GM23248 (cell line): Measurements from ENCODE around the gene GCNT2. TPM values are rescaled to one million over a fixed set of nuclear protein-coding genes. Genes with fewer than 3 reads are reported as not detected.
"Not testable (repeated sequence)": the region's sequence is repeated elsewhere in the genome, so short reads cannot be mapped to it uniquely, and the experiment has no call there.

Experiments used
- DNase-seq: peaks from one replicate; pipeline ENCODE4 v3.0.0-alpha.2; 2015
- H2AFZ ChIP-seq: fragments of 200-600 bp; sonication (generic); 2 replicates; pipeline ENCODE4 v1.6.1; 2016; ENCODE audit warnings: antibody characterized with exemption
- H3F3A ChIP-seq: fragments of 200-600 bp; sonication (generic); 2 replicates; pipeline ENCODE4 v1.6.1; 2016; ENCODE audit warnings: mild to moderate bottlenecking, antibody characterized with exemption, mixed run types; ENCODE audit not compliant: insufficient read depth
- H3K27ac ChIP-seq: fragments of 200-600 bp; sonication (generic); 2 replicates; pipeline ENCODE4 v1.5.1; 2016; ENCODE audit warnings: mild to moderate bottlenecking
- H3K27me3 ChIP-seq: fragments of 200-600 bp; sonication (generic); replicated peaks from 2 replicates; pipeline ENCODE4 v1.6.1; 2016; ENCODE audit warnings: mild to moderate bottlenecking; ENCODE audit not compliant: insufficient read depth
- H3K36me3 ChIP-seq: fragments of 200-600 bp; sonication (generic); 2 replicates; pipeline ENCODE4 v1.6.1; 2016; ENCODE audit warnings: low read depth, mild to moderate bottlenecking
- H3K4me1 ChIP-seq: fragments of 200-600 bp; sonication (generic); 2 replicates; pipeline ENCODE4 v1.6.1; 2016; ENCODE audit warnings: mild to moderate bottlenecking; ENCODE audit not compliant: insufficient read depth
- H3K4me2 ChIP-seq: fragments of 200-600 bp; sonication (generic); one replicate; pipeline ENCODE4 v1.6.1; 2016; ENCODE audit warnings: mild to moderate bottlenecking; ENCODE audit not compliant: unreplicated experiment
- H3K4me3 ChIP-seq: fragments of 200-600 bp; sonication (generic); 2 replicates; pipeline ENCODE4 v1.5.1; 2016; ENCODE audit warnings: mild to moderate bottlenecking
- H3K79me2 ChIP-seq: fragments of 200-600 bp; sonication (generic); 2 replicates; pipeline ENCODE4 v1.6.1; 2016; ENCODE audit warnings: mild to moderate bottlenecking; ENCODE audit not compliant: insufficient read depth
- H3K9ac ChIP-seq: fragments of 200-600 bp; sonication (generic); 2 replicates; pipeline ENCODE4 v1.6.1; 2016; ENCODE audit warnings: mild to moderate bottlenecking
- H3K9me2 ChIP-seq: fragments of 200-600 bp; sonication (generic); 2 replicates; pipeline ENCODE4 v1.6.1; 2016; ENCODE audit warnings: mixed run types, mild to moderate bottlenecking, moderate library complexity; ENCODE audit not compliant: insufficient read depth
- H3K9me3 ChIP-seq: fragments of 200-600 bp; sonication (generic); one replicate; pipeline ENCODE4 v1.6.1; 2017; ENCODE audit warnings: low read depth
- H4K20me1 ChIP-seq: fragments of 200-600 bp; sonication (generic); 2 replicates; pipeline ENCODE4 v1.6.0; 2016; ENCODE audit not compliant: insufficient read depth
- EZH2 ChIP-seq: fragments of 200-600 bp; sonication (generic); IDR thresholded peaks from 2 replicates; pipeline ENCODE4 v1.6.1; 2018; ENCODE audit warnings: antibody characterized with exemption, mild to moderate bottlenecking; ENCODE audit not compliant: insufficient read depth, poor library complexity, severe bottlenecking
- EZH2phosphoT487 ChIP-seq: fragments of 200-600 bp; sonication (generic); IDR thresholded peaks from 2 replicates; pipeline ENCODE4 v1.6.1; 2018; ENCODE audit warnings: antibody characterized with exemption, moderate library complexity, mild to moderate bottlenecking, low read depth; ENCODE audit not compliant: insufficient read depth
- WGBS, 2 experiments: methylation state at CpG; one replicate each; pipeline ENCODE4 v1.1.6; 2015 to 2017; ENCODE audit warnings: low lambda C conversion rate in 2 of 2, low coverage in 1 of 2; ENCODE audit errors: missing lambda C conversion rate in 2 of 2; 5-methylcytosine and 5-hydroxymethylcytosine counted together
- in situ Hi-C: fragments of 300-500 bp; cut with MboI; formaldehyde crosslinking; loops from 2 replicates; pipeline ENCODE4 v1.15.0; 2020
- polyA plus RNA-seq: library from polyadenylated mRNA; unstranded; fragments of >200 nt; fragmentation: Nextera tagmentation; extraction: Ambion mirVana; gene quantifications from 2 replicates; pipeline ENCODE4 v1.2.1, GENCODE V29; 2016
- total RNA-seq: library from RNA; depleted of rRNA; stranded (reverse); fragments of >200 nt; shearing (Covaris generic); gene quantifications from 2 replicates; pipeline ENCODE4 v1.2.3, GENCODE V29; 2014

The GCNT2 gene
- total and polyA plus RNA-seq, 2 experiments from 2014 or later: not detected

GRCh38 chr6:10529231-10529801 lies 8.2 kb downstream of the GCNT2 start:
- no peaks in the 10 kb centered on the region for H3K9me3 ChIP-seq
- H3K4me2 ChIP-seq: no peak overlapping the region
- H3K79me2 ChIP-seq: no peaks in the 10 kb centered on the region
- TF ChIP-seq EZH2: no peak
- TF ChIP-seq EZH2phosphoT487: no peak
- no peaks in the 10 kb centered on the region for H3K4me1 ChIP-seq
- no peak overlapping the region for H3K4me3 ChIP-seq
- no peaks in the 10 kb centered on the region for H3K36me3 ChIP-seq
- no peaks in the 10 kb centered on the region for H3K27me3 ChIP-seq
- no peaks in the 10 kb centered on the region for H3F3A ChIP-seq
- no peak for DNase-seq
- H4K20me1 ChIP-seq: no peaks in the 10 kb centered on the region
- H3K9ac ChIP-seq: no peak overlapping the region
- H3K9me2 ChIP-seq: no peaks in the 10 kb centered on the region
- no peak overlapping the region for H2AFZ ChIP-seq
- 40 to 42% methylated on average over 16 of the region's 16 CpGs for WGBS, 2 experiments
- H3K27ac ChIP-seq: no peak overlapping the region
- in situ Hi-C loops: no loop called here

- H3K79me2 ChIP-seq, H3K27me3 ChIP-seq, H3F3A ChIP-seq, H3K27ac ChIP-seq, DNase-seq, H3K4me3 ChIP-seq, H2AFZ ChIP-seq, H3K4me2 ChIP-seq, H3K9me3 ChIP-seq, in situ Hi-C loops, H3K36me3 ChIP-seq, H4K20me1 ChIP-seq, H3K9me2 ChIP-seq, H3K9ac ChIP-seq, H3K4me1 ChIP-seq: not testable (repeated sequence)
- 42 to 50% methylated on average over 13 of the region's 13 CpGs for WGBS, 2 experiments
Observed at GRCh38 chr6:10529828-10530374, 8.8 kb downstream of the GCNT2 start.

- H2AFZ ChIP-seq: no peak overlapping the region
- H3K4me2 ChIP-seq: no peak overlapping the region
- H3K79me2 ChIP-seq: no peaks in the 10 kb centered on the region
- H3K9ac ChIP-seq: no peak overlapping the region
- H3K9me3 ChIP-seq: no peaks in the 10 kb centered on the region
- 15 to 37% methylated on average over 1 of the region's 1 CpG for WGBS, 2 experiments
- no peaks in the 10 kb centered on the region for H3K9me2 ChIP-seq
- H3K27ac ChIP-seq: no peak overlapping the region
- no peaks in the 10 kb centered on the region for H3F3A ChIP-seq
- no peaks in the 10 kb centered on the region for H3K36me3 ChIP-seq
- DNase-seq: no peak
- in situ Hi-C loops: no loop called here
- no peaks in the 10 kb centered on the region for H3K4me1 ChIP-seq
- H3K27me3 ChIP-seq: no peaks in the 10 kb centered on the region
- no peak for TF ChIP-seq EZH2
- no peak for TF ChIP-seq EZH2phosphoT487
- no peaks in the 10 kb centered on the region for H4K20me1 ChIP-seq
- no peak overlapping the region for H3K4me3 ChIP-seq
Observed at GRCh38 chr6:10531503-10531902, 10.4 kb downstream of the GCNT2 start.

GRCh38 chr6:10531942-10532341 lies 10.8 kb downstream of the GCNT2 start:
- Histone ChIP-seq H3K27ac (no peak overlapping the region), H3K27me3 (no peaks in the 10 kb centered on the region), H3F3A (no peaks in the 10 kb centered on the region), H3K4me1 (no peaks in the 10 kb centered on the region), H3K79me2 (no peaks in the 10 kb centered on the region), H3K36me3 (no peaks in the 10 kb centered on the region), H3K4me2 (no peak overlapping the region), H4K20me1 (no peaks in the 10 kb centered on the region), H3K9me2 (no peaks in the 10 kb centered on the region), H2AFZ (no peak overlapping the region), H3K9me3 (no peaks in the 10 kb centered on the region), H3K4me3 (no peak overlapping the region), H3K9ac (no peak overlapping the region)
- WGBS, 2 experiments: 16 to 25% methylated on average over 9 of the region's 9 CpGs
- in situ Hi-C loops: no loop called here
- no peak for DNase-seq
- no peak for TF ChIP-seq EZH2phosphoT487
- TF ChIP-seq EZH2: no peak

- H3K9me2 ChIP-seq: no peaks in the 10 kb centered on the region
- H3K9me3 ChIP-seq: no peaks in the 10 kb centered on the region
- H3K9ac ChIP-seq: no peak overlapping the region
- WGBS, 2 experiments: 51 to 53% methylated on average over 8 of the region's 8 CpGs
- no peaks in the 10 kb centered on the region for H3K79me2 ChIP-seq
- H2AFZ ChIP-seq: no peak overlapping the region
- no peak for DNase-seq
- no peaks in the 10 kb centered on the region for H3K27me3 ChIP-seq
- no peak overlapping the region for H3K27ac ChIP-seq
- H3K4me2 ChIP-seq: no peak overlapping the region
- in situ Hi-C loops: no loop called here
- H3K36me3 ChIP-seq: no peaks in the 10 kb centered on the region
- no peaks in the 10 kb centered on the region for H3K4me1 ChIP-seq
- H3K4me3 ChIP-seq: no peak overlapping the region
- no peaks in the 10 kb centered on the region for H3F3A ChIP-seq
- H4K20me1 ChIP-seq: no peaks in the 10 kb centered on the region
- no peak for TF ChIP-seq EZH2phosphoT487
- TF ChIP-seq EZH2: no peak
Observed at GRCh38 chr6:10532392-10532791, 11.2 kb downstream of the GCNT2 start.
